WTC11 (cell line): ENCODE measurements around the gene ACOX3. TPM values are rescaled to one million over a fixed set of nuclear protein-coding genes. Genes with fewer than 3 reads are reported as not detected.

Experiments used
- ATAC-seq: fragments of 200-7000 bp; cut with Tn5 transposase; 2 replicates; pipeline ENCODE4 v1.10.0; 2021; ENCODE audit warnings: mild to moderate bottlenecking, moderate library complexity
- CTCF ChIA-PET: fragments of 300-600 bp; sonication (Branson Sonifier 250); formaldehyde crosslinking; loops from one replicate; lab custom pipeline; 2021; ENCODE audit warnings: antibody characterized with exemption; lab: Charles Lee
- POLR2A ChIA-PET: fragments of 350-600 bp; sonication (Branson Sonifier 250); formaldehyde crosslinking; loops from one replicate; lab custom pipeline; 2021; ENCODE audit warnings: antibody characterized with exemption; lab: Charles Lee
- DNase-seq: peaks from one replicate; pipeline ENCODE4 v3.0.0; 2021; ENCODE audit warnings: low spot score
- H3K27ac Mint-ChIP-seq: 2 replicates; pipeline ENCODE4 v1.8.0; 2021; ENCODE audit warnings: mixed read lengths
- H3K27me3 Mint-ChIP-seq: 2 replicates; pipeline ENCODE4 v1.8.0; 2021; ENCODE audit warnings: low read depth, mild to moderate bottlenecking, moderate library complexity, mixed read lengths
- H3K36me3 Mint-ChIP-seq: 2 replicates; pipeline ENCODE4 v1.8.0; 2021; ENCODE audit warnings: mixed read lengths
- H3K4me1 Mint-ChIP-seq: 2 replicates; pipeline ENCODE4 v1.8.0; 2022; ENCODE audit warnings: mixed read lengths
- H3K4me3 Mint-ChIP-seq: 2 replicates; pipeline ENCODE4 v1.8.0; 2021; ENCODE audit warnings: mild to moderate bottlenecking, moderate library complexity, mixed read lengths
- H3K9me3 Mint-ChIP-seq: 2 replicates; pipeline ENCODE4 v1.8.0; 2021; ENCODE audit warnings: mixed read lengths
- CBFB ChIP-seq: sonication (generic); formaldehyde crosslinking; IDR thresholded peaks from 2 replicates; pipeline ENCODE4 v1.8.1; 2022; ENCODE audit warnings: mild to moderate bottlenecking, low read depth, missing genetic modification reagents
- FOXJ3 ChIP-seq: sonication (generic); formaldehyde crosslinking; IDR thresholded peaks from 2 replicates; pipeline ENCODE4 v1.9.0; 2021; ENCODE audit warnings: missing genetic modification reagents, mild to moderate bottlenecking, borderline replicate concordance
- FOXP4 ChIP-seq: sonication (generic); formaldehyde crosslinking; IDR thresholded peaks from 2 replicates; pipeline ENCODE4 v1.8.0; 2022; ENCODE audit warnings: mild to moderate bottlenecking, missing genetic modification reagents
- HMGA2 ChIP-seq: fragments of 250-450 bp; sonication (Bioruptor Pico); IDR thresholded peaks from 2 replicates; pipeline ENCODE4 v1.4.0; 2021; ENCODE audit warnings: mild to moderate bottlenecking, moderate library complexity
- MLX ChIP-seq: sonication (generic); formaldehyde crosslinking; IDR thresholded peaks from 2 replicates; pipeline ENCODE4 v1.8.1; 2023; ENCODE audit warnings: mild to moderate bottlenecking, missing genetic modification reagents, moderate library complexity
- MXD4 ChIP-seq: fragments of 250-450 bp; sonication (Bioruptor Pico); IDR thresholded peaks from 2 replicates; pipeline ENCODE4 v1.8.0; 2021; ENCODE audit warnings: mild to moderate bottlenecking, moderate library complexity, borderline replicate concordance
- MYBL2 ChIP-seq: sonication (generic); formaldehyde crosslinking; IDR thresholded peaks from 2 replicates; pipeline ENCODE4 v1.8.1; 2023; ENCODE audit warnings: mild to moderate bottlenecking, moderate library complexity, missing genetic modification reagents
- NFYB ChIP-seq: sonication (generic); formaldehyde crosslinking; conservative IDR thresholded peaks from 2 replicates; pipeline ENCODE4 v1.8.0; 2022; ENCODE audit warnings: low read depth, missing genetic modification reagents
- NR1H2 ChIP-seq: sonication (generic); formaldehyde crosslinking; IDR thresholded peaks from 2 replicates; pipeline ENCODE4 v1.9.0; 2021; ENCODE audit warnings: mild to moderate bottlenecking, moderate library complexity, missing genetic modification reagents
- PRRX2 ChIP-seq: fragments of 250-450 bp; sonication (Bioruptor Pico); IDR thresholded peaks from 2 replicates; pipeline ENCODE4 v1.8.0; 2021; ENCODE audit warnings: mild to moderate bottlenecking
- RORB ChIP-seq: fragments of 250-450 bp; sonication (Bioruptor Pico); IDR thresholded peaks from 2 replicates; pipeline ENCODE4 v1.9.0; 2021; ENCODE audit warnings: mild to moderate bottlenecking
- SOX15 ChIP-seq: fragments of 250-450 bp; sonication (Bioruptor Pico); IDR thresholded peaks from 2 replicates; pipeline ENCODE4 v1.9.0; 2021; ENCODE audit warnings: mild to moderate bottlenecking
- TEAD1 ChIP-seq: sonication (generic); formaldehyde crosslinking; IDR thresholded peaks from 2 replicates; pipeline ENCODE4 v1.8.0; 2022; ENCODE audit warnings: mild to moderate bottlenecking, missing genetic modification reagents
- USF1 ChIP-seq: sonication (generic); formaldehyde crosslinking; IDR thresholded peaks from 2 replicates; pipeline ENCODE4 v1.8.0; 2022; ENCODE audit warnings: mild to moderate bottlenecking, missing genetic modification reagents
- ZNF138 ChIP-seq: sonication (generic); formaldehyde crosslinking; conservative IDR thresholded peaks from 2 replicates; pipeline ENCODE4 v1.8.1; 2022; ENCODE audit warnings: mild to moderate bottlenecking, moderate library complexity, missing genetic modification reagents
- ZNF219 ChIP-seq: sonication (generic); formaldehyde crosslinking; IDR thresholded peaks from 2 replicates; pipeline ENCODE4 v1.8.0; 2023; ENCODE audit warnings: missing genetic modification reagents, mild to moderate bottlenecking, borderline replicate concordance
- ZNF263 ChIP-seq: sonication (generic); formaldehyde crosslinking; IDR thresholded peaks from 2 replicates; pipeline ENCODE4 v1.8.1; 2022; ENCODE audit warnings: low read depth, mild to moderate bottlenecking, moderate library complexity, missing genetic modification reagents
- ZNF281 ChIP-seq: sonication (generic); formaldehyde crosslinking; IDR thresholded peaks from 2 replicates; pipeline ENCODE4 v1.8.0; 2023; ENCODE audit warnings: mild to moderate bottlenecking, missing genetic modification reagents
- ZNF416 ChIP-seq: fragments of 250-450 bp; sonication (Bioruptor Pico); IDR thresholded peaks from 2 replicates; pipeline ENCODE4 v1.9.0; 2021; ENCODE audit warnings: mild to moderate bottlenecking, inconsistent platforms
- ZNF423 ChIP-seq: fragments of 250-450 bp; sonication (Bioruptor Pico); IDR thresholded peaks from 2 replicates; pipeline ENCODE4 v2.1.2; 2022; ENCODE audit warnings: mild to moderate bottlenecking, moderate library complexity
- ZNF512 ChIP-seq: sonication (generic); formaldehyde crosslinking; IDR thresholded peaks from 2 replicates; pipeline ENCODE4 v1.8.1; 2022; ENCODE audit warnings: missing genetic modification reagents, borderline replicate concordance
- total RNA-seq: library from RNA; stranded (reverse); gene quantifications from 3 replicates; pipeline ENCODE4 v1.2.3, GENCODE V29; 2021
- TF ChIP-seq, protein P1 (sequence below): fragments of 250-450 bp; sonication (Bioruptor Pico); IDR thresholded peaks from 2 replicates; pipeline ENCODE4 v1.9.0; 2021; ENCODE audit warnings: moderate library complexity, mild to moderate bottlenecking, inconsistent platforms, borderline replicate concordance
- TF ChIP-seq, protein P2 (sequence below): sonication (generic); formaldehyde crosslinking; conservative IDR thresholded peaks from 2 replicates; pipeline ENCODE4 v1.8.1; 2023; ENCODE audit warnings: mild to moderate bottlenecking, low read depth, missing genetic modification reagents, moderate library complexity
- TF ChIP-seq, protein P3 (sequence below): sonication (generic); formaldehyde crosslinking; IDR thresholded peaks from 2 replicates; pipeline ENCODE4 v1.8.1; 2023; ENCODE audit warnings: mild to moderate bottlenecking, missing genetic modification reagents, moderate library complexity

Gene ACOX3
- total RNA-seq, 1 experiment from 2014 or later: 10.7 TPM

DNA sequence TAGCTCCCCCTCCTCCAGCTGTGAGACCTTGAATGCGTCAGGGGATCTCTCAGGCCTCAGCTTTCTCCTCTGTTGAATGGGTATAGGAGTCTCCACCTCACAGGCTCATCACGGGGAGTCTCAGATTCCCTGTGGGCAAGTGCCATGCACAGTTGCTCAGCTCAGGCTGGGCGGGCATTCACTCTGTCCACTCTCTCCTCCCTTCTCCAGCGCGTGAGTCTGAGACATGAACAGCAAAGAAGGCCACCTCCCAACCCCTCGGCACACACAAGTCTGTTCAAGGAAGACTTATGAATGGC is 111.0 kb downstream of the ACOX3 start (continued):
- TF ChIP-seq, protein P1, sequence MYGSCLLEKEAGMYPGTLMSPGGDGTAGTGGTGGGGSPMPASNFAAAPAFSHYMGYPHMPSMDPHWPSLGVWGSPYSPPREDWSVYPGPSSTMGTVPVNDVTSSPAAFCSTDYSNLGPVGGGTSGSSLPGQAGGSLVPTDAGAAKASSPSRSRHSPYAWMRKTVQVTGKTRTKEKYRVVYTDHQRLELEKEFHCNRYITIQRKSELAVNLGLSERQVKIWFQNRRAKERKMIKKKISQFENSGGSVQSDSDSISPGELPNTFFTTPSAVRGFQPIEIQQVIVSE (CRISPR knock-in tag): no peak
- TF ChIP-seq RORB (CRISPR knock-in tag) (no peak), NFYB (no peak)
- TF ChIP-seq, protein P2, sequence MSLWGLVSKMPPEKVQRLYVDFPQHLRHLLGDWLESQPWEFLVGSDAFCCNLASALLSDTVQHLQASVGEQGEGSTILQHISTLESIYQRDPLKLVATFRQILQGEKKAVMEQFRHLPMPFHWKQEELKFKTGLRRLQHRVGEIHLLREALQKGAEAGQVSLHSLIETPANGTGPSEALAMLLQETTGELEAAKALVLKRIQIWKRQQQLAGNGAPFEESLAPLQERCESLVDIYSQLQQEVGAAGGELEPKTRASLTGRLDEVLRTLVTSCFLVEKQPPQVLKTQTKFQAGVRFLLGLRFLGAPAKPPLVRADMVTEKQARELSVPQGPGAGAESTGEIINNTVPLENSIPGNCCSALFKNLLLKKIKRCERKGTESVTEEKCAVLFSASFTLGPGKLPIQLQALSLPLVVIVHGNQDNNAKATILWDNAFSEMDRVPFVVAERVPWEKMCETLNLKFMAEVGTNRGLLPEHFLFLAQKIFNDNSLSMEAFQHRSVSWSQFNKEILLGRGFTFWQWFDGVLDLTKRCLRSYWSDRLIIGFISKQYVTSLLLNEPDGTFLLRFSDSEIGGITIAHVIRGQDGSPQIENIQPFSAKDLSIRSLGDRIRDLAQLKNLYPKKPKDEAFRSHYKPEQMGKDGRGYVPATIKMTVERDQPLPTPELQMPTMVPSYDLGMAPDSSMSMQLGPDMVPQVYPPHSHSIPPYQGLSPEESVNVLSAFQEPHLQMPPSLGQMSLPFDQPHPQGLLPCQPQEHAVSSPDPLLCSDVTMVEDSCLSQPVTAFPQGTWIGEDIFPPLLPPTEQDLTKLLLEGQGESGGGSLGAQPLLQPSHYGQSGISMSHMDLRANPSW (CRISPR knock-in tag): no peak

- Mint-ChIP-seq H3K27me3 (no peaks in the 10 kb centered on the region), H3K27ac (no peak overlapping the region), H3K9me3 (peaks cover 12% of the 10 kb centered on the region), H3K36me3 (0 out of 2 replicates have a peak, but pooled peaks cover under 1% of the 10 kb centered on the region), H3K4me3 (no peak overlapping the region), H3K4me1 (no peaks in the 10 kb centered on the region)
- no peak for TF ChIP-seq NR1H2 (CRISPR knock-in tag)
- no peak for TF ChIP-seq ZNF423 (CRISPR knock-in tag)
- no peak for TF ChIP-seq ZNF512 (CRISPR knock-in tag)
- TF ChIP-seq MLX (CRISPR knock-in tag): no peak
- TF ChIP-seq ZNF263: no peak
- TF ChIP-seq ZNF219 (CRISPR knock-in tag): no peak
- no peak for TF ChIP-seq USF1 (CRISPR knock-in tag)
- no peak for TF ChIP-seq SOX15 (CRISPR knock-in tag)
- no peak for TF ChIP-seq CBFB (CRISPR knock-in tag)
- TF ChIP-seq FOXP4 (CRISPR knock-in tag): no peak
- TF ChIP-seq, protein P3, sequence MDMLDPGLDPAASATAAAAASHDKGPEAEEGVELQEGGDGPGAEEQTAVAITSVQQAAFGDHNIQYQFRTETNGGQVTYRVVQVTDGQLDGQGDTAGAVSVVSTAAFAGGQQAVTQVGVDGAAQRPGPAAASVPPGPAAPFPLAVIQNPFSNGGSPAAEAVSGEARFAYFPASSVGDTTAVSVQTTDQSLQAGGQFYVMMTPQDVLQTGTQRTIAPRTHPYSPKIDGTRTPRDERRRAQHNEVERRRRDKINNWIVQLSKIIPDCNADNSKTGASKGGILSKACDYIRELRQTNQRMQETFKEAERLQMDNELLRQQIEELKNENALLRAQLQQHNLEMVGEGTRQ: no peak
- no peak for TF ChIP-seq FOXJ3 (CRISPR knock-in tag)
- no peak for TF ChIP-seq MYBL2 (CRISPR knock-in tag)
- TF ChIP-seq ZNF138 (CRISPR knock-in tag): no peak
- no peak for TF ChIP-seq MXD4 (CRISPR knock-in tag)
- TF ChIP-seq ZNF281 (CRISPR knock-in tag): no peak
- no peak for TF ChIP-seq PRRX2 (CRISPR knock-in tag)
- no peak for TF ChIP-seq ZNF416 (CRISPR knock-in tag)
- TF ChIP-seq TEAD1: no peak
- no peak for TF ChIP-seq HMGA2 (CRISPR knock-in tag)
- no peak for ATAC-seq
- ChIA-PET POLR2A (no interaction called here), CTCF (interaction anchor here (0.7 to 2.1 kb wide), 4 partner anchors 9 to 82 kb away, joined by 3 to 5 read pairs (median 4); no protein-coding TSS in a partner anchor)
- no peak for DNase-seq
These were observed 111.5 kb downstream of the ACOX3 start for GRCh38 chr4:8328866-8329559.
